Small intestine (tissue), 7 donors: ENCODE data around the gene GUSB. TPM values are rescaled to one million over a fixed set of nuclear protein-coding genes. Genes with fewer than 3 reads are reported as not detected.
"Not testable (repeated sequence)": the region's sequence is repeated elsewhere in the genome, so short reads cannot be mapped to it uniquely, and the experiment has no call there.

Experiments used
- DNase-seq, 2 donors: peaks; one replicate each; pipeline versions ENCODE4 v3.0.0 to v3.0.0-alpha.2; 2013
- FAIRE-seq: peaks from 2 replicates; lab custom pipeline; 2012; peaks lifted over from hg19 to GRCh38; lab: Jason Lieb, UNC
- H3K27ac ChIP-seq, 3 donors: one replicate each; pipeline ENCODE4 v1.5.1; 2013; ENCODE audit warnings: low read length in 2 of 3, mild to moderate bottlenecking in 2 of 3, control low read depth in 1 of 3, inconsistent platforms in 1 of 3, low read depth in 1 of 3, moderate library complexity in 1 of 3
- H3K27me3 ChIP-seq, 3 donors: one replicate each; pipeline ENCODE4 v1.6.1; 2013; ENCODE audit warnings: low read length in 3 of 3, inconsistent platforms in 1 of 3; ENCODE audit not compliant: control insufficient read depth in 3 of 3, insufficient read depth in 3 of 3
- H3K36me3 ChIP-seq, 3 donors: one replicate each; pipeline ENCODE4 v1.6.1; 2013; ENCODE audit warnings: low read length in 3 of 3, inconsistent platforms in 1 of 3, low read depth in 1 of 3, mild to moderate bottlenecking in 1 of 3, moderate library complexity in 1 of 3; ENCODE audit not compliant: control insufficient read depth in 3 of 3, insufficient read depth in 2 of 3
- H3K4me1 ChIP-seq, 3 donors: one replicate each; pipeline ENCODE4 v1.6.1; 2013; ENCODE audit warnings: low read length in 2 of 3, inconsistent platforms in 1 of 3, low read depth in 1 of 3, mild to moderate bottlenecking in 1 of 3, moderate library complexity in 1 of 3; ENCODE audit not compliant: control insufficient read depth in 3 of 3, insufficient read depth in 2 of 3
- H3K4me3 ChIP-seq, 3 donors: one replicate each; pipeline ENCODE4 v1.5.1; 2013; ENCODE audit warnings: low read length in 3 of 3, control low read depth in 1 of 3, inconsistent platforms in 1 of 3, low read depth in 1 of 3, mild to moderate bottlenecking in 1 of 3, moderate library complexity in 1 of 3
- H3K9me3 ChIP-seq, 2 donors: one replicate each; pipeline ENCODE4 v1.6.1; 2013; ENCODE audit warnings: low read depth in 1 of 2, low read length in 1 of 2; ENCODE audit not compliant: control insufficient read depth in 2 of 2, insufficient read depth in 1 of 2
- WGBS, 3 donors: extraction: QIAGEN DNeasy Blood & Tissue Kit; methylation state at CpG; one replicate each; pipeline ENCODE4 v1.1.7; 2013; 5-methylcytosine and 5-hydroxymethylcytosine counted together
- polyA plus RNA-seq, 4 donors: library from polyadenylated mRNA; stranded (reverse) in 3 of 4; unstranded in 1 of 4; fragments of 200-250 nt in 3 of 4; fragments of 120-200 nt in 1 of 4; gene quantifications; one replicate each; pipeline versions ENCODE4 v1.2.1 to v1.2.3, GENCODE V29; 2013
- donor health status: healthy with polysubstance abuse.
- donor health status: control.
- donor health status: control.
- donor health status: Bipolar disorder and iron deficiency.
- donor health status: healthy.

GUSB gene
- polyA plus RNA-seq, 4 donors = 40.0 to 164 (median 48.1) TPM

DNA sequence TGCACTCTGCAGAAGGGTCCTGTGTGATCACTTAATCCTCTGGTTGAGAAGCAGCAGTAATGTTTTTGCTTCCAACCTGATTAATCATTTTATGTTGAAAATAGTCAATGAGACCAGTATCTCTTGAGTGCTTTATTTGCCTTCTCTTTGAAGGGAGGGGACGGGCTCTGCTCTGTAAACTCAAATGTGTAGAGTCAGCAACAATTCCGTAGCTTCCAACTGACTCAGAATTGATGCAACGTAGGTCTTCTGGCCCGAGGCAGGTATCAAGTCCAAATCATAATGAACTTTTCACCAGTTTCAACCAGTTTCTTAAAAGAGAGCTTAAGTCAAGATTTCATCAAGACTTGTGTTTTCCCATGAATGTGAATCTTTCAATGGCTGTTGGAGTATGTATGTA is 26.3 kb downstream of the GUSB start:
- DNase-seq (peak in 1 of 2 donors; percentile 39), FAIRE-seq (no peak)
- Histone ChIP-seq H3K27ac (peak overlapping the region in 1 of 3 donors; percentile 41), H3K4me3 (no peak overlapping the region), H3K4me1 (no peaks in the 10 kb centered on the region), H3K36me3 (peaks cover 6 to 32% (median 15%) of the 10 kb centered on the region in 3 donors), H3K27me3 (no peaks in the 10 kb centered on the region), H3K9me3 (no peaks in the 10 kb centered on the region)
- WGBS, 3 donors = 90 to 94% (median 91%) methylated on average over 4 of the region's 4 CpGs

DNA sequence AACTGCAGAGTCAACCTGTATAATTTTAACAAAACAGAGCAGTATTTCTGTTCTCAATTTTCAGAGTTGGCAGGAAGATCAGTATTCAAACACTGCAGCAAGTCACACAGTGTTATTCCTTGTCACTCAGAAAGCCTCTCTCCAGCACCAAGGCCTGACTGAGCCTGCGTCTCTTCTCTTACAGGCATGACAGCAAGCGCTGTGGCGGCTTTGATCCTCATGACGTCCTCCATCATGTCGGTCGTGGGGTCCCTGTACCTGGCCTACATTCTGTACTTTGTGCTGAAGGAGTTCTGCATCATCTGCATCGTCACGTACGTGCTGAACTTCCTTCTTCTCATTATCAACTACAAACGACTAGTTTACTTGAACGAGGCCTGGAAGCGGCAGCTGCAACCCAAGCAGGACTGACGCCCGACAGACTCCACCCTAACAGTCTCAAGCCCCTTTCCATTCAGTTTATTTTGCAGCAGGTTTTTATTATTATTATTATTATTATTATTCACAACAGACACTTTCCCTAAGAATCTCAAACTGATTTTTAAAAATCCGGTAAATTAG is 28.0 kb downstream of the GUSB start:
- WGBS, 3 donors = 91 to 93% (median 92%) methylated on average over 15 of the region's 15 CpGs
- Histone ChIP-seq H3K4me3 (no peak overlapping the region), H3K27me3 (no peaks in the 10 kb centered on the region), H3K36me3 (peaks cover 3 to 20% (median 5%) of the 10 kb centered on the region in 3 donors), H3K9me3 (no peaks in the 10 kb centered on the region), H3K27ac (no peak overlapping the region), H3K4me1 (no peaks in the 10 kb centered on the region)
- FAIRE-seq = no peak
- DNase-seq = no peak

DNA sequence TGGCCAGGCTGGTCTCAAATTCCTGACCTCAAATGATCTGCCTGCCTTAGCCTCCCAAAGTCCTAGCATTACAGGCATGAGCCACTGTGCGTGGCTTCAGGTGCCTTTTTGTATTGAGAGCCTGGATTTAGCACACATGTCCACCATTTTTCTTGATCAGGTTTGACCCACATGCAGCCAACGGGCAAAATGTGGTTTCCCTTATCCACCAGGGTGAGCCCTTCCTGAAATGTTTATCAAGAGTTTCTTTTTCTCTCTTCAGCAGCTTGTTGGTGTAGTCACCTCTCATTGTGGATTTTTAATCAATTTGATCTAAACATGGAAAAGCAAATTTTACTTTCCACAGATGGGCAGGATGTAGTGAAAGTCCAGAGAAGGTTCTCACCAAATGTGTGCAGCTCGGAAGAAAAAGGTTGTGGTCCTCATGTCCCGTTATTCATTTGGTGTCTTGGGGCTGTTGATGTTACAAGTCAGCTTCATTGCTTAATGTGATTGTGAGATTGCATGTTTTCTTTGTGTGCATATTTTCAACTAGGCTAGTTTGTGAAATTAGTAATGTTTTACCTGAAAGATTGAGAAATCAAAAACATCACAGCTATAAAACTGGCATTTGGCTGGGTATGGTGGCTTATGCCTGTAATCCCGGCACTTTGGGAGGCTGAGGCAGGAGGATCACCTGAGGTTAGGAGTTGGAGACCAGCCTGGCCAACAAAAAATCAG is 28.9 kb downstream of the GUSB start:
- 90 to 94% (median 92%) methylated on average over 5 of the region's 5 CpGs for WGBS, 3 donors
- Histone ChIP-seq H3K9me3 (no peaks in the 10 kb centered on the region), H3K4me1 (no peaks in the 10 kb centered on the region), H3K36me3 (peaks cover 3 to 17% (median 5%) of the 10 kb centered on the region in 3 donors), H3K27me3 (no peaks in the 10 kb centered on the region), H3K4me3 (no peak overlapping the region), H3K27ac (no peak overlapping the region)
- DNase-seq (no peak), FAIRE-seq (no peak)

DNA sequence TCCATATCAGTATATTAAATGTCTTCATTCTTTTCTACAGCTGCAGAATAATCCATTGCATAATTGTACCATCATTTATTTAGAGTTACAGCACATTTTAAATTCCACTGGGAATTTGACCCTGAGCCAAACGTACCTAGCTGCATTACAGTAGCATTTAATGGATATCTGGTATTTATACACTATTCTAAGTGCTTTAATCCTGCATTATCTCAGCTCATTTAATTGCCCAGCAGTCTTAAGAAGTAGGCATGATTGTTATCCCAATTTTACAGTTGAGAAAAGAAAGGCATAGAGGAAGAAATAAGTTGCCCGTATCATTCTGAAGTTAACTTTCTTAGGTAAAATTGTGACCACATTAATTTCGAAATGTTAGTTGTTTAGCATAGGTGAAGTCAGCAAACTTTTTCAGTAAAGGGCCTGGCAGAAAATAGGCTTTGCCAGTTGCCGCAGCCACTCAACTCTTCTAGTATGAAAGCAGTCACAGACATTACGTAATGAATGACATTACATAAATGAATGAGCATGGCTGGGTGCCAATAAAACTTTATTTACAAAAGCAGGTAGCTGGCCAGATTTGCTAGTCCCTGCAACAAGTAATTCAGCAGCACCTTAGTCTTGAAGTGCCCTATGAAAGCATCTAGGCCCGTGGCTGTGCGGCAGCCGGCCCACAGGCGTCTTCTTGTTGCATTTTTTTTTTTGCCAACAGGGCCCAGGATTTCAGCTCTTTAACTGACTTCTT is 30.0 kb downstream of the GUSB start:
- peaks cover 3 to 13% (median 5%) of the 10 kb centered on the region in 3 donors for H3K36me3 ChIP-seq
- DNase-seq = no peak
- H3K4me1 ChIP-seq = no peaks in the 10 kb centered on the region
- no peaks in the 10 kb centered on the region for H3K27me3 ChIP-seq
- H3K4me3 ChIP-seq = no peak overlapping the region
- 91 to 93% (median 91%) methylated on average over 9 of the region's 9 CpGs for WGBS, 3 donors
- no peak for FAIRE-seq
- H3K9me3 ChIP-seq = no peaks in the 10 kb centered on the region
- H3K27ac ChIP-seq = no peak overlapping the region

DNA sequence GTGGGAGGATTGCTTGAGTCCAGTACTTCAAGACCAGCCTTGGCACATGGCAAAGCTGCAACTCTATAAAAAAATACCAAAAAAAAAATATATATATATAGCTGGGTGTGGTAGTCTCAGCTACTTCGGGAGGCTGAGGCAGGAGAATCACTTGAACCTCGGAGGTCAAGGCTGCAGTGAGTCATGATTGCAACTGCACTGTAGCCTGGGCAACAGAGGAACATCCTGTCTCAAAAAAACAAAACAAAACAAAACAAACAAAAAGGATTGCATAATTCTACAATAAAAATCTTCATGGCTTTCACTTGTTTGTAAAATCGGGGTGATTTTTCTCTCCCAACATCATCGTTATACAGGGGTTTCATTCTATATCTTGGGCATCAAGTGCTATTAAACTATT is 35.1 kb downstream of the GUSB start:
- H3K9me3 ChIP-seq = no peaks in the 10 kb centered on the region
- peak in 1 of 2 donors; percentile 11 for DNase-seq
- no peak overlapping the region for H3K27ac ChIP-seq
- H3K4me3 ChIP-seq = no peak overlapping the region
- no peaks in the 10 kb centered on the region for H3K4me1 ChIP-seq
- no peaks in the 10 kb centered on the region for H3K27me3 ChIP-seq
- peaks cover 0 to 2% (median 0%) of the 10 kb centered on the region in 3 donors for H3K36me3 ChIP-seq
- WGBS, 3 donors = 59 to 71% (median 67%) methylated on average over 4 of the region's 4 CpGs
- no peak for FAIRE-seq

DNA sequence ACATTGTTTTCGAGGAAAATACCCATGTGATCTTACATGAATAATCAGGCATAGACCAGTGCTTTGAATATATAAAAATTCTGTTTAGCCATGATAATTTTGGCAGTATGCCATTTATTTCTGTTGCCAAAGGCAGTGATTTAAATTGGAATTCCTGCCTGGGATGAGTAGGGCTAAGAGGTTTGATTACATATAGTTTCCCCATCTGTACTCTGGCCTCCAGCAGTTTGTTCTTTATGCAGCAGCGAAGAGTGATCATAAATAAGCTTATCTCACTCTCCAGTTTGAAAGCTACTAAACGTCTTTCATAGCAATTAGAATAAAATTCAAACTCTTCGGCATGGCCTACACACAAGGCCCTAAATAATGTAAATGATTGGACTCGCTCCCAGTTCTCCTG is 36.2 kb downstream of the GUSB start:
- 80 to 100% (median 97%) methylated on average over 1 of the region's 5 CpGs for WGBS, 3 donors
- not testable (repeated sequence) for FAIRE-seq

DNA sequence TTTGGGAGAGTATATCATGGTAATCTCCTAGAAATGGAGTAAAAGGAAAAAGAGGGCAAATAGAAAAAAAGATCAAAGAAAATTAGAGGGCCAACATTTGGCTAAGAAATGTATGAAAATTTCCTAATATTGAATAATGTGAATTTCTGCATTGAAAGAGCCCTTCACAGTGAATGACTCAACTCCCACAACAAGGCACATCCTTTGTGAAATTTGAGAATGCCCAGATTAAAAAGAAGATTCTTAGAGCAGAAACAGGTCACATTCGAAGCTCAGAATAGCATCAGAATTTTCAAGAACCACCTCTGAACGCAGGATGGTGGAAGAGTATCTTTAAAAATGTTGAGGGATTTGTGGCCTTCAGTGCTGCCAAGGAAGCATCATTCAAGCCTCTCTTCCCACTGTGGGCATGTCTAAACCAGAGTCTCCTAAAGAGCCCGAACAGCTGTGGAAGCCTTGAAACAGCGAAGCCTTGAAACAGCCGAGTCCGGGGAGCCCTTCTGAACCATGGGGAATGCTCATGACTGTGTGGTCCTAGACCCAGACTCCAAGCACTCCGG is 43.6 kb downstream of the GUSB start:
- peaks cover 0 to 4% of the 10 kb centered on the region in 2 donors for H3K9me3 ChIP-seq
- H3K36me3 ChIP-seq = peaks cover 0 to 20% (median 0%) of the 10 kb centered on the region in 3 donors
- no peak for FAIRE-seq
- H3K27me3 ChIP-seq = no peaks in the 10 kb centered on the region
- H3K4me1 ChIP-seq = no peaks in the 10 kb centered on the region
- no peak overlapping the region for H3K27ac ChIP-seq
- H3K4me3 ChIP-seq = no peak overlapping the region
- 95 to 100% (median 97%) methylated on average over 7 of the region's 7 CpGs for WGBS, 3 donors
- DNase-seq = no peak

More for the DNA sequence above, 36.2 kb downstream of the GUSB start:
- H3K4me3 ChIP-seq, DNase-seq, H3K36me3 ChIP-seq, H3K27ac ChIP-seq, H3K27me3 ChIP-seq, H3K4me1 ChIP-seq, H3K9me3 ChIP-seq: not testable (repeated sequence)

DNA sequence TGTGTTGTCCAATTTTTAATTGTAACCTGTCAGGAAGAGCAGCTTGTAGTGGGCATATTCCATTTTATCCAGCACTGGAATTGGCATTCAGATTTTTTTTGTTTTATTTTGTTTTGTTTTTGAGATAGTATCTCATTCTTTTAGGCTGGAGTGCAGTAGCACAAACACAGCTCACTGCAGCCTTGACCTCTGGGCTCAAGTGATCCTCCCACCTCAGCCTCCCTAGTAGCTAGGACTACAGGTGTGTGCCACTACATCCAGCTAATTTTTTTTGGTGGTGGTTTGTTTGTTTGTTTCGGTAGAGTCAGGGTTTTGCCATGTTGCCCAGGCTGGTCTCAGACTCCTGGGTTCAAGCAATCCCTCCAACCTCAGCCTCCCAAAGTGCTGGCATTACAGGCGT is 44.7 kb downstream of the GUSB start:
- WGBS, 3 donors = 94 to 100% (median 98%) methylated on average over 2 of the region's 2 CpGs
- FAIRE-seq = no peak

More for the DNA sequence above, 44.7 kb downstream of the GUSB start:
- Histone ChIP-seq H3K4me1 (no peaks in the 10 kb centered on the region), H3K36me3 (peaks cover 0 to 20% (median 0%) of the 10 kb centered on the region in 3 donors), H3K4me3 (no peak overlapping the region), H3K27me3 (no peaks in the 10 kb centered on the region), H3K27ac (no peak overlapping the region), H3K9me3 (peaks cover 0 to 4% of the 10 kb centered on the region in 2 donors)
- DNase-seq = no peak
